ENCODE data around the gene ZNF534. TPM values are rescaled to one million over a fixed set of nuclear protein-coding genes. Genes with fewer than 3 reads are reported as not detected.

The ZNF534 gene
- not detected for total RNA-seq

- peaks cover 40% of the 10 kb centered on the region for H3K9me3 Mint-ChIP-seq
- intact Hi-C loops (cut with micrococcal nuclease) = no loop called here
- POLR2A ChIA-PET = no interaction called here
- TF ChIP-seq CTCF (IDR thresholded peaks at IDR 0.05) = no peak
- CTCF ChIA-PET = no interaction called here
- no peaks in the 10 kb centered on the region for H3K27me3 Mint-ChIP-seq
- H3K27ac Mint-ChIP-seq = no peak within 1 kb of the TSS
- no peak within 1 kb of the TSS for H3K4me3 Mint-ChIP-seq
- DNase-seq (no peak), ATAC-seq (no peak)
- peaks cover 29% of the 10 kb centered on the region for H3K36me3 Mint-ChIP-seq (ENCODE audit: low read depth)
- H3K4me1 Mint-ChIP-seq (ENCODE audit: low read depth) = no peaks in the 10 kb centered on the region
These were observed at the start of gene ZNF534 for GRCh38 chr19:52428937-52429336. ZNF534 (plus strand) TSS chr19:52429148; CDS start chr19:52431475, 2,327 bp downstream.

- Mint-ChIP-seq H3K4me3 (no peak overlapping the region), H3K27me3 (no peaks in the 10 kb centered on the region), H3K27ac (no peak overlapping the region), H3K9me3 (peaks cover 50% of the 10 kb centered on the region), H3K36me3 (ENCODE audit: low read depth) (peaks cover 51% of the 10 kb centered on the region), H3K4me1 (ENCODE audit: low read depth) (no peaks in the 10 kb centered on the region)
- DNase-seq (no peak), ATAC-seq (no peak)
- ChIA-PET POLR2A (no interaction called here), CTCF (no interaction called here)
- intact Hi-C loops (cut with micrococcal nuclease) = no loop called here
- TF ChIP-seq CTCF (IDR thresholded peaks at IDR 0.05) = no peak
These were observed 37.8 kb upstream of the ZNF534 start for GRCh38 chr19:52391135-52391534.

DNA sequence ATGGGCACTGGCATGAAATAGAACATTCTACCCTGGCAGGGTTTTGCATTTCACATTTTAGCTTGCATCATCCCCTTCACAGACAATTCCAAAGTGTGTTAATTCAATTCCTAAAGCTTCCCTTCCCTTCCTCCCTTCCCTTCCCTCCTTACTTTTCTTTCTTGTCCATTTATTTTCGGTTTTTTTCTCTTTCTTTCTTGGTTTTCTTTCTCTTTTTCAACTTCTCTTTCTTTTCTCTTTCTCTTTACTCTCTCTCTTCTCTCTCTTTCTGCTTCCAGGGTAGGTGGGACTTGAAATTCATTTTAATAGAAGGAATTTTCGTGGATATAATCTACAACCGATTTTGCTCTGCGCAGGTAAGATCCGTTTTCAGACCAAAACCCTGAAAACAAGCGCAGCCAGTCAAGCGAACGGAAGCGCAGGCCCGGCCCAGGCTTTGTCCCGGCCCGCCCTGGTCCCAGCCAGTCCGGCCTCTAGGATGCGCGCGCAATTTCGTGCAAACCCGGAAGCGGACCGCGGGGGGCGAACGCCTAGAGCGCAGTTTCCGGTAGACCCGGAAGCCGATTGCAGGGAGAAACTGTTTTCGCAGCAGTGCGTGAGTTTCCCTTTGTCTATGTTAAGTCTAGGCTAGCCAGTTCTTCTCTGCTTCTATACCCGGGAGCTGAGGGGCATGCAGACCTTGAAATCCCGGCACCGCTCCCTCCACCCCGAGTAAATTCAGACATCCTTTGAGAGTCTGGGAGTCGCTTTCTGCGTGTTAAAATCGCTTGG is 31.5 kb upstream of the ZNF534 start, which contains the start of gene ZNF528:
ZNF528 (plus strand) TSS at position 540 of the 771 bp plus-strand sequence. CDS start 4,165 bp downstream, outside the sequence.
- no peaks in the 10 kb centered on the region for H3K27me3 Mint-ChIP-seq
- peak within 1 kb of the TSS; percentile 86 for H3K4me3 Mint-ChIP-seq
- CTCF ChIA-PET = no interaction called here
- intact Hi-C loops (cut with micrococcal nuclease) = no loop called here
- no peak for TF ChIP-seq CTCF (IDR thresholded peaks at IDR 0.05)
- peaks cover 78% of the 10 kb centered on the region for H3K36me3 Mint-ChIP-seq (ENCODE audit: low read depth)
- POLR2A ChIA-PET = interaction anchor here (1.9 kb wide), 1 partner anchor 28 kb away, joined by 7 read pairs; the partner anchor contains the start of gene ZNF880
- H3K4me1 Mint-ChIP-seq (ENCODE audit: low read depth) = peaks cover 13% of the 10 kb centered on the region
- ATAC-seq (peak; percentile 99), DNase-seq (peak; percentile 97)
- peaks cover 47% of the 10 kb centered on the region for H3K9me3 Mint-ChIP-seq
- H3K27ac Mint-ChIP-seq = peak within 1 kb of the TSS; percentile 93

DNA sequence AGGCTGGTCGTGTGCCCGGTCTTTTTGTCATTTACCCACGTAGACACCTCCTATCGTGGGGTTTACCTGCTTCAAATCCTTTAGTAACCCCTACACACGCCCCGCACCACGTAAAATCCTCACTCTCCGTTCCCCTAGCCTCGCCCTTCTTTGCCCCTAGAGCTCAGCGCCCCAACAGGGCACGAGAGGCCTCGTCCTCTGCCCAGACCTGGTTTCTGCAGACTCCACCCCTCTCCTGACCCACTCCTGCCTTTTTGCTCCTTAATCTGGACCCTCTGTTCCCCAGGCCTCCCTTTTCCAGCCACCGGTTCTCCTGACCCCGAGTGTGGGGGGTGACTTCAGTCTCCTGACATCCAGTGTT is 30.9 kb upstream of the ZNF534 start:
- Mint-ChIP-seq H3K27me3 (no peaks in the 10 kb centered on the region), H3K4me1 (ENCODE audit: low read depth) (peaks cover 13% of the 10 kb centered on the region), H3K36me3 (ENCODE audit: low read depth) (peaks cover 78% of the 10 kb centered on the region), H3K4me3 (peak overlapping the region; percentile 86), H3K9me3 (peaks cover 48% of the 10 kb centered on the region), H3K27ac (peak overlapping the region; percentile 93)
- DNase-seq (peak; percentile 18), ATAC-seq (peak; percentile 55)
- intact Hi-C loops (cut with micrococcal nuclease) = no loop called here
- TF ChIP-seq CTCF (IDR thresholded peaks at IDR 0.05) = no peak
- ChIA-PET POLR2A (interaction anchor here (1.9 kb wide), 1 partner anchor 29 kb away, joined by 7 read pairs; the partner anchor contains the start of gene ZNF880), CTCF (interaction anchor here (1.2 kb wide), 1 partner anchor 34 kb away, joined by 3 read pairs; no protein-coding TSS in a partner anchor)

DNA sequence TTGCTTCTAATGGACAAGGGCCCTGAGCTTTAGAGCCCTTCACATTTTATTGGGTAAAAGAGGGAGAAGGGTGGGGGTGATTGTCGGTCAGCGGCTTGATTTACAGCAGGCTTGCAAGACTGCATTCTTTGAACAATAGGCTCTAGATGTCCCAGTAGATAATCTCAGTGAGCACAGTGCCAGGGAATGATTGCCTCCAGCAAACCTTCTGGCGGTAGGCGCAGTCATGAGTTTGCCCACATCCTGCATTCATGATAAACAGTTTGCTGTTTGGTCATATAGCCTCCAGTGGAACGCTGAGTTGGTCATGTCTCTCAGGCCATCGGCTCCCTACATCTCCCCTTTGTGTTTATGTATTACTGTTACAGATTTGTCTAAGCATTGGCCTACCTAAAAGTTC is 18.7 kb upstream of the ZNF534 start:
- ATAC-seq = no peak
- ChIA-PET POLR2A (no interaction called here), CTCF (no interaction called here)
- intact Hi-C loops (cut with micrococcal nuclease) = no loop called here
- Mint-ChIP-seq H3K36me3 (ENCODE audit: low read depth) (peaks cover 92% of the 10 kb centered on the region), H3K9me3 (peaks cover 71% of the 10 kb centered on the region), H3K27me3 (no peaks in the 10 kb centered on the region), H3K4me3 (no peak overlapping the region), H3K27ac (no peak overlapping the region), H3K4me1 (ENCODE audit: low read depth) (no peaks in the 10 kb centered on the region)
- TF ChIP-seq CTCF (IDR thresholded peaks at IDR 0.05) = no peak
- no peak for DNase-seq

All from activated CD8-positive, alpha-beta T cell treated with anti-CD3 and anti-CD28 coated beads for 36 hours (primary cell).